NOMO-1 (cell line): ENCODE data around the gene ELANE.
"Not testable (repeated sequence)": the region's sequence is repeated elsewhere in the genome, so short reads cannot be mapped to it uniquely, and the experiment has no call there.

Source experiments
- DNase-seq, 2 experiments: peaks; one replicate each; lab custom pipeline; 2025; ENCODE audit not compliant: unreplicated experiment in 2 of 2; lab: John Stamatoyannopoulos, UW

The ELANE gene

DNA sequence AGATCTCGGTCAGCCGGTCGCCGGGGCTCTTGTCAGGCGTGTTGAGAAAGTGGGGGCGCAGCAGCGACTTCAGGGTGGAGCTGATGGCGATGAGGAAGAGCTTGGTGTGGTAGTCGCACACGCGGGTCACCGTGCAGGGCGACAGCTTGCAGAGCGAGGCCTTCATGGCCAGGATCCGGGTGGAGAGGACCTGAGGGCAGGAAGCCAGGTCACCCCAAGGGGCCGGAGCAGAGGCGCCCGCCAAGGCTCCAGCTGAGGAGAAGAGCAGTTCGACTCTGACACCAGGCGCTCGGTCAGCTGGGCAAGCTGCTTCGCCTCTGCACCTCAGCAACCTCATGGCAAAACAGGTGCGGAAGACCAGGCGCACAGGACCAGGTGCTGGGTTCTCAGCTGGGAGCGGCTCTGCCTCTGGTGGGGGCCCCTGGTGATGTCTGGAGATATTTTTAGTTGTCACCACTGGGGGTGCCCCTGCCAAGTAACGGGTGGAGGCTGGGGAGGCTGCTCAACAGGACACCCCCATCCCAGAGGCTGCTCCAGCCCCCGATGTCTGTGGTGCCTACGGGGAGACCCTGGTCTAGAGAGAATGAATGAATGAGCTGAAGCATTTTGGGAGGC, 23.3 kb downstream of the ELANE start:
- DNase-seq: no peak

- no peak for DNase-seq
Observed at GRCh38 chr19:876089-876488, 24.0 kb downstream of the ELANE start.

DNA sequence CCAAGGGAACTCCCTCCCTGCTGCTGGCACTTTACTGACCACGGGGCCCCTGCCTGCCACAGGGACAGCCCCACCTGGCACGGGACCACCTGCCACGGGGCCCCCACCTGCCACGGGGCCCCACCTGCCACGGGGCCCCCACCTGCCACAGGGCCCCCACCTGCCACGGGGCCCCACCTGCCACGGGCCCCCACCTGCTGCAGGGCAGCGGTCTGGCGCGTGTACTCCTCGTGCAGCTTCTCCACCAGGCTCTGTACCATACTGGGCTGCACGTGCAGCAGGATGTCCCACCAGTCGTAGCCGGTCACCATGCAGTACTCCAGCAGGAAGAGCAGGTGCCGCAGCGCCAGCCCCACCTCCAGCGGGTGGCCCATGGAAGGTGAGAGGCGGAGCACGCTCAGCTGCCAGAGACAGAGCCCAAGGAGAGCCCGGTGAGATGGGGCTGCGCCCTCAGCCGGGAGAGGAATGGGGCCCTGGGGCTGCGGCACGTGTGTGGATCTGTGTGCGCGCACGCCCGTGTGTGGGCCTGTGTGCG, 24.7 kb downstream of the ELANE start:
- no peak for DNase-seq

DNA sequence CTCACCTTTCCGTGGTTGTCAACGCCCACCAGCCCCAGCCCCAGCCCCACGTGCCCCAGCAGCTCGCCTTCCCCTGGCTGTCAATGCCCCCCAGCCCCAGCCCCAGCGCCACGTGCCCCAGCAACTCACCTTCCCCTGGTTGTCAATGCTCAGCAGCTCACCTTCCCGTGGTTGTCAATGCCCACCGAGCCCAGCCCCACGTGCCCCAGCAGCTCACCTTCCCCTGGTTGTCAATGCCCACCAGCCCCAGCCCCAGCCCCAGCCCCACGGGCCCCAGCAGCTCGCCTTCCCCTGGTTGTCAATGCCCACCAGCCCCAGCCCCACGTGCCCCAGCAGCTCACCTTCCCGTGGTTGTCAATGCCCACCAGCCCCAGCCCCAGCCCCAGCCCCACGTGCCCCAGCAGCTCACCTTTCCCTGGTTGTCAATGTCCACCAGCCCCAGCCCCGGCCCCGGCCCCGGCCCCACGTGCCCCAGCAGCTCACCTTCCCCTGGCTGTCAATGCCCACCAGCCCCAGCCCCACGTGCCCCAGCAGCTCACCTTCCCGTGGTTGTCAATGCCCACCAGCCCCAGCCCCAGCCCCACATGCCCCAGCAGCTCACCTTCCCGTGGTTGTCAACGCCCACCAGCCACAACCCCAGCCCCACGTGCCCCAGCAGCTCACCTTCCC, 26.0 kb downstream of the ELANE start:
- DNase-seq: not testable (repeated sequence)

GRCh38 chr19:878751-879561, 26.9 kb downstream of the ELANE start:
- DNase-seq: not testable (repeated sequence)

GRCh38 chr19:879711-880438, 27.8 kb downstream of the ELANE start:
- DNase-seq: no peak

DNA sequence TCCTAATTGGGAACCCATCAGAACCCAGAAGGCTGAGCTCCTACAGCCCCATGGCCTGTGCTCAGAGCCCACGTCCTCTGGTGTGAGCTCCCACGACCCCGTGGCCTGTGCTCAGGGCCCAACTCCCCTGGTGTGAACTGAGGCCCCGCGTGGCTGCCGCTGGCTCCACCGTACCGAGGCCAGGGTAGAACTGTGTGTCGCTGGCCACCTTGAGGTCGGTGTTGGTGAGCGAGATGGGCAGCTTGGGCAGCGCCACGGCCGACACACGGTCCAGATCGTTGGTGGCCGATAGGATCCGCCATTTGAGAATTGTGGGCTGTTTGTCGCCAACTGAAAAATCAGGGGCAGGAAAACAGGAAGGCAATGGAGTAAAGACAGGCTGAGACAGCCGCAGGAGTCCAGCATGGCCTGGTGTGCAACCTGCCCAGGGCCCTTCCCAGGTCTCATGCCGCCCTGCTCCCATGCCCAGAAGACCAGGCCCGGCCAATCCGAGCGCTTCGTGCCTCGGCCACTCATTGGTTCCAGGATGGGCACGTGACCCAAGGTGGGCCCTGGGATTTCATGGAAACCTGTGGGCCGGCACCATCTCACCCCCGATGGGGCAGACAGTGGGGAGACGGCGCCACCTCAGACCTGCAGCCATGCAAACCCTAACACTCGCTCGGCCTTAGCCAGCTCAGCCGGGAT, 29.4 kb downstream of the ELANE start:
- DNase-seq: no peak

GRCh38 chr19:882871-883497, 30.9 kb downstream of the ELANE start:
- no peak for DNase-seq

DNA sequence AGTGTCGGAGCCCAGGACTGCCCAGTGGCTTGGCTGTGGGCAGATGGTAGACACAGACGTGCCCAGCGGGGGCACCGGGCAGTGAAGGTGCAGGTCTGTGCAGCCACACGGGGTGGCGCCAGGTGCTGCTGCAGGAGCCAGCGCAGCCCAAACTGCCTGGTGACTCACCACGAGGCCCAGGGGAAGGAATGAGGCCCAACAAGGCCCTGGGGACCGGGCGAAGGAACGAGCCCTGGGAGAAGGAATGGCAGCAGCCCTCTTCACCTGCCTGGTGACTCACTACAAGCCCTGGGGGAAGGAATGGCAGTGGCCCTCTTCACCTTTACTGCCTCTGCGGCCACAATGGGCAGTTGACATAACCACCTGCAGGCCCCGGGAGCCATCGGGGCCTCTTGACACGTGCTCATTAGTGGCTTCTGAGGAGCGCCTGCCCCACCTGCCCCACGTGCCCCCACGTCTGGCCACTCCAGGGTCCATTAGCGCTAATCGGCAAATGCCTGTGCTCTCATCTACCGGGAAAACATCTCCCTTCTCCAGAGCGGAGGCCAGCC, 31.6 kb downstream of the ELANE start:
- no peak for DNase-seq

GRCh38 chr19:884420-885211, 32.5 kb downstream of the ELANE start:
- no peak for DNase-seq

- no peak for DNase-seq
Observed at GRCh38 chr19:885536-886224, 33.6 kb downstream of the ELANE start.

GRCh38 chr19:887072-887471, 35.0 kb downstream of the ELANE start:
- no peak for DNase-seq

GRCh38 chr19:887599-887998, 35.5 kb downstream of the ELANE start:
- no peak for DNase-seq

- no peak for DNase-seq
Observed at GRCh38 chr19:888581-889385, 36.7 kb downstream of the ELANE start.

DNA sequence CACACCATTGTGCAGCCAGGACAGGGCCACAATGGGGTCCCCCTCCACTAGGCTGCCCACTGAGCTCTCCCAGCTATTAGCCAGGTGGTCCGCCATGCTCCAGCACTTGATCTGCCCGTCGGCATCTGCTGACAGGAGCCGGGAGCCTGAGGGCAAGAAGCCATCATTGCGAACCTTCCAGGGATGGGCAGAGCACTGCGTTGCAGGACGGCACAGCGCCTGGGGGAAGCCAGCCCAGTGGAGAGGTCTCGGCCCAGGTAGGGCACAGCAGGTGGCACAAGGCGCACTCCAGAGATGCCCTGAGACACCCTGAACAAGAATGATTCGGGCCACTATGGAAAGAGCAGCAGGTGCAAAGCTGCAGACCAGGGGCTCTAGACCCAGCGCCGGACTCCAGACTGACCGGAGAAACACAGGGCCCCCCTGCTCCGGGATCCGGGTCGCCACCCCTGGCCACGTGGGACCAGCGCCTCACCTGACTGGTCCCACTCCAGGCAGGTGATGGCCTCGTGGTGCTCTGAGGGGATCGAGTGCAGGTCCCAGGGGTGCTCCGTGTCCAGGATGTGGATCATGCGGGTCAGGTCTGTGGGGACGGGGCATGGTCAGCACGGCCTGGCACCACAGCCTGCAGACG, 37.7 kb downstream of the ELANE start:
- no peak for DNase-seq

DNA sequence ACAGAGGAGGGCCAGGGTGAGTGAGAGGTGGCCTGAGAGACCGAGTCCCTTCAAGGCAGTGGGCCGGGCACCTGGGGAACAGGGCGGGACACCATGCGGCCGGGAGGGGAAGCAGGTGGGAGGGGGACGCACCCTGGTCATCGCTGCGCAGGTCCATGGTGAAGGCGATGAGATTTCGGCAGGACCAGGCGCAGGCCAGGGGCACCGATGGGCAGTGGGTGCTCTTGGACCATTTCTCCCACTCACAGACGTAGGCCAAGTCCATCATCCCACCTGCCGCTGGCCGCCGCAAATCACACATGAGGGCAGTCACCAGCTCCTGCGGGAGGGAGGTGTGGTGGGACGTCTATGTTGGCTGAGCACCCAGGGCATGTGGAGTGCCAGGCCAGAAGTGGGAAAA, 38.7 kb downstream of the ELANE start:
- DNase-seq: no peak
